Adipocyte (in vitro differentiated cells): Measurements from ENCODE around the gene TOMM5.

Experiments
- DNase-seq: peaks from one replicate; pipeline ENCODE4 v3.0.0-alpha.2; 2015; ENCODE audit warnings: low read depth
- H3K27me3 ChIP-seq: replicated peaks from 2 replicates; pipeline ENCODE4 v1.7.0; 2013; ENCODE audit warnings: mild to moderate bottlenecking, low read length, moderate library complexity; ENCODE audit not compliant: control insufficient read depth, insufficient read depth
- H3K36me3 ChIP-seq: 2 replicates; pipeline ENCODE4 v1.7.0; 2013; ENCODE audit warnings: low read length, mild to moderate bottlenecking, moderate library complexity; ENCODE audit not compliant: control insufficient read depth, insufficient read depth, severe bottlenecking
- H3K4me1 ChIP-seq: 2 replicates; pipeline ENCODE4 v1.7.0; 2013; ENCODE audit warnings: mild to moderate bottlenecking, low read length, moderate library complexity; ENCODE audit not compliant: control insufficient read depth, insufficient read depth
- H3K4me3 ChIP-seq: 2 replicates; pipeline ENCODE4 v1.7.0; 2013; ENCODE audit warnings: mild to moderate bottlenecking, low read length, moderate library complexity
- H3K9ac ChIP-seq: 2 replicates; pipeline ENCODE4 v1.7.0; 2013; ENCODE audit warnings: mild to moderate bottlenecking, low read length, moderate library complexity
- H3K9me3 ChIP-seq: 2 replicates; pipeline ENCODE4 v1.7.0; 2013; ENCODE audit warnings: mild to moderate bottlenecking, low read length, moderate library complexity; ENCODE audit not compliant: control insufficient read depth

Gene TOMM5

DNA sequence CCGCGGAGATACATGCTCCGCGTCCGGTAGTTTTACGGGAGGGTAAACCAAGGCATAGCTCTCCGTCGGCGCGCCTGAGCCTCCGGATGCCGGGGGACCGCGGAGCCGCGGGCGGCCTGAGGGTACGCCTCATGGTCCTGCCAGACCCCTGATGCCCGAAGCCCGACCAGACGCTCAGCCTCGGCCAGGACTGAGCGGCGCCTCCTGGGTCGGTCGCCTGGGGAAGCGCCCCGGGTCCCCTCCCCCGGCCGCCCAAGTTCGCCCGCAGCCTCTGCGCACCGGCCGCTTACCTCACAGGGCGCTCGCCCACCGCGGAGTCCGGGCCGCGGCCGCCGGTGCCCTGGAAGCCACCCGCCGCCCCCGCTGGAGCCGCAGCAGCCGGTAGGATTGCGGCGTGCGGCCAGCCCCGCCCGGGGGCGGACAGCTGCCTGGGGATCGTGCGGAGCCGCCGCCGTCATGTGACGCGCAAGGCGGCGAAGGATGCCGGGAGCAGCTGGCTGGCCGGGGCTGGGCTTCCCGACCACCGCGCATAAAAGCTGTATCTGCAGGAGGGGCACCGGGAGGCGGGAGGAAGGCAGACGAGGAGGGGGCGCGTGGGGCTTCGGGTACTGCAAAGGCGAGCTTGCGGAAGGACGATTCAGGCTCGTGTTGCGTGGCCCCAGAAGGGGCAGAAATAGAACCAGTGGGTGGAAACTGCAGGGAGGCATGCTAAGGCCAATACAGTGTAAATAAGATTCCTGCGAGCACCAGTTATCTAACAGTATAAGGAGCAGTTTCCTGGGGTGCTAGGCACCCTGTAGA lies 16.3 kb downstream of the TOMM5 start, which contains the start of gene FBXO10:
FBXO10 (minus strand) TSS at position 460 of the 801 bp plus-strand sequence. CDS start 34,612 bp downstream, outside the sequence.
- Histone ChIP-seq H3K27me3 (no peaks in the 10 kb centered on the region), H3K4me3 (peak within 1 kb of the TSS; percentile 86), H3K36me3 (peaks cover 9% of the 10 kb centered on the region), H3K9ac (peak within 1 kb of the TSS; percentile 92), H3K9me3 (no peaks in the 10 kb centered on the region), H3K4me1 (peaks cover 37% of the 10 kb centered on the region)
- DNase-seq: peak; percentile 90

GRCh38 chr9:37575511-37575914 lies 16.9 kb downstream of the TOMM5 start:
- no peaks in the 10 kb centered on the region for H3K27me3 ChIP-seq
- peak overlapping the region; percentile 86 for H3K4me3 ChIP-seq
- H3K36me3 ChIP-seq: peaks cover 6% of the 10 kb centered on the region
- H3K4me1 ChIP-seq: peaks cover 37% of the 10 kb centered on the region
- peak overlapping the region; percentile 92 for H3K9ac ChIP-seq
- no peaks in the 10 kb centered on the region for H3K9me3 ChIP-seq
- peak; percentile 40 for DNase-seq

GRCh38 chr9:37575001-37575400 lies 17.4 kb downstream of the TOMM5 start:
- H3K4me1 ChIP-seq: peaks cover 37% of the 10 kb centered on the region
- H3K9ac ChIP-seq: peak overlapping the region; percentile 92
- H3K36me3 ChIP-seq: peaks cover 6% of the 10 kb centered on the region
- peak; percentile 56 for DNase-seq
- no peaks in the 10 kb centered on the region for H3K27me3 ChIP-seq
- H3K4me3 ChIP-seq: peak overlapping the region; percentile 86
- H3K9me3 ChIP-seq: no peaks in the 10 kb centered on the region

DNA sequence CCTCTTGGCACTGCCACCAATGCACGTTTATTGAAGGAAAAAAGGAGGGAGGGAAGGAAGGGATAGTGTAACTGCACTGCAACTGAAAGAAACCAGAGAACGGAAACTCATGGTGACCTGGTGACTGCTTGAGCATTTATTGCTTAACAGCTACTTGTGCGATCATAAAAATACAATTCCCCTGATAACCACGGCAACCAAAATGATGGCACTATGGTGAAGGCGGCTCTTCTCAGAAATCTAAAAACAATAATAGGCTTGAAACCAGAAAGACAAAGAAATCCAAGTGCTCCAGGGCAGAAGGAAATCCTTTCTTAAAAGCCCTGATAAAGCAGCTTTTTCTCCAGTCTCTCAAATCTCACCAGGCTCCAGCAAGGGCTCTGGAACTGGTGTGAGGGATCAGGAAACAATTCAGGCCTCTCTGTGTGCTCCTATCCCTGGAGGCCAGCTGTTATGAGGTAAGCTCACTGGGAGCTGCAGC lies 18.1 kb downstream of the TOMM5 start:
- Histone ChIP-seq H3K27me3 (no peaks in the 10 kb centered on the region), H3K9ac (peak overlapping the region; percentile 92), H3K36me3 (peaks cover 12% of the 10 kb centered on the region), H3K4me1 (peaks cover 37% of the 10 kb centered on the region), H3K4me3 (peak overlapping the region; percentile 86), H3K9me3 (no peaks in the 10 kb centered on the region)
- DNase-seq: peak; percentile 58

GRCh38 chr9:37571282-37571681 lies 21.1 kb downstream of the TOMM5 start:
- H3K4me1 ChIP-seq: peaks cover 24% of the 10 kb centered on the region
- no peaks in the 10 kb centered on the region for H3K27me3 ChIP-seq
- DNase-seq: no peak
- no peak overlapping the region for H3K4me3 ChIP-seq
- no peaks in the 10 kb centered on the region for H3K9me3 ChIP-seq
- no peak overlapping the region for H3K9ac ChIP-seq
- peaks cover 6% of the 10 kb centered on the region for H3K36me3 ChIP-seq

DNA sequence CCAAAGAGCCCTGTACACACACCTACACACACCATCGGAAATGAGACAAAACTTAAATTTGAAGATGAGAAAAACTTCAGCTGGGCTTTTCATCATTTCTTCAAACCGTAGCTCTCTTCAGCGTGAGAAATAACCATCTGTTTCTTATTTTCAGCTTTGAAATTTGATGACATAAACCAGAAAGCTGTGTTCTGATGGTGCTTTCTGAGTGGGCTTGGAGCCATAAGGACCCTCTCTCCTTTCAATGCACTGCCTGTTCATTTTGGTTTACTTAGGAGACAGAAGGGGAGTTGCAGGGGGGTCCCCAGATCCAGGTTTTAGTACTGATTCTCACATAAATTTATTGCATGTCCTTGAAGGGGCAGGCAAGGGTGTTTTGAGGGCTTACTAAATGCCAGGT lies 25.7 kb downstream of the TOMM5 start:
- DNase-seq: peak; percentile 65
- no peaks in the 10 kb centered on the region for H3K4me1 ChIP-seq
- H3K4me3 ChIP-seq: no peak overlapping the region
- no peak overlapping the region for H3K9ac ChIP-seq
- no peaks in the 10 kb centered on the region for H3K27me3 ChIP-seq
- peaks cover 11% of the 10 kb centered on the region for H3K36me3 ChIP-seq
- H3K9me3 ChIP-seq: peaks cover 3% of the 10 kb centered on the region

DNA sequence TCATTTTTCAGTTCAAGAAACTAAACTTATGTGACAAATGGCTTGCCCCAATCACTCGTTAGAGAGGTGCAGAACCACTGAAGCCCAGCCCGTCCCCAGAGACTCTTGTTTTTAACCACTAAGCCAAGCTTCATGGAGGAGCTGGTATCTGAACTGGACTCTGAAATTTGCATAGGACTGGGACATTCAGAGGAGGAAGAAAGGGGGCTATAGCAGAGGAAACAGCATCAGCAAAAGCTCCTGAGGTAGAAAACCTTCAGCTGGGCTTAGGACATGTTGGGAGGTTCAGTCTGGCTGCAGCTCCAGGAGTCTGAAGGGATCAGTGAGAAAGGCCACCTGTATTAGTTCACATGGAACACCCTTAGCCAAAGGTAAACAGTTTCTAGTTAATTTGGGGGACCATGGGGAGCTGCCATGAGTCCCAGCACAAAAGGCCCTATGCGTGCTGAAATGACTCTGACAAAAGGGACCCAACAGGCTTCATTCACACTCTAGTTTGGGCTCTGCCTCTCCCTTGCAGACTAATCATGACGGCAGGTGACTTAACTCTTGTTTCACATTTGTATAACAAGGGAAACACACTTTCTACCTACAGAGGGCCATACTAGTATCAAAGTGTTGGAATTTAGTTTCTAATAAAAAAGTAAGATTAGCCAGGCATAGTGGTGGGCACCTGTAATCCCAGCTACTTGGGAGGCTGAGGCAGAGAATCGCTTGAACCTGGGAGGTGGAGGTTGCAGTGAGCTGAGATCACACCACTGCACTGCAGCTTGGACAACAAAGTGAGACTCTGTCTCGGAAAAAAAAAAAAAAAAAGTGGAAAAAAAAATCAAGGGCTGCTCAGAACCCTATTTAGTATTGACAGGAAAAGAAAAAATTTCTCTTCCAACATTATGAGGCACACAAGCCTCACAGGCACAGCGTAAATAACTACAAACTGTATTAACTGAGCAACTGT lies 26.5 kb downstream of the TOMM5 start:
- Histone ChIP-seq H3K27me3 (no peaks in the 10 kb centered on the region), H3K9ac (no peak overlapping the region), H3K4me1 (no peaks in the 10 kb centered on the region), H3K4me3 (no peak overlapping the region), H3K36me3 (peaks cover 11% of the 10 kb centered on the region), H3K9me3 (peaks cover 3% of the 10 kb centered on the region)
- DNase-seq: no peak

DNA sequence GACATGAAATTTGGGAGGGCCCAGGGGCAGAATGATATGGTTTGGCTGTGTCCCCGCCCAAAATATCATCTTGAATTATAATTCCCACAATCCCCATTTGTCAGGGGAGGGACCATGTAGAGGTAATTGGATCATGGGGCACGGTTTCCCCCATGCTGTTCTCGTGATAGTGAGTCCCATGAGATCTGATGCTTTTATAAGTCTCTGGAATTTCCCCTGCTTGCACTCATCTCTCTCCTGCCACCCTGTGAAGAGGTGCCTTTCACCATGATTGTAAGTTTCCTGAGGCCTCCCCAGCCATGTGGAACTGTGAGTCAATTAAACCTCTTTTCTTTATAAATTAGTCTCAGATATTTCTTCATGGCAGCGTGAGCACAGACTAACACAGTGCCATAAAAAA lies 27.5 kb downstream of the TOMM5 start:
- Histone ChIP-seq H3K4me3 (no peak overlapping the region), H3K27me3 (no peaks in the 10 kb centered on the region), H3K9me3 (peaks cover 3% of the 10 kb centered on the region), H3K4me1 (no peaks in the 10 kb centered on the region), H3K36me3 (peaks cover 10% of the 10 kb centered on the region), H3K9ac (no peak overlapping the region)
- DNase-seq: no peak

GRCh38 chr9:37563806-37564513 lies 28.4 kb downstream of the TOMM5 start:
- Histone ChIP-seq H3K4me3 (no peak overlapping the region), H3K36me3 (peaks cover 11% of the 10 kb centered on the region), H3K4me1 (no peaks in the 10 kb centered on the region), H3K9me3 (peaks cover 3% of the 10 kb centered on the region), H3K27me3 (no peaks in the 10 kb centered on the region), H3K9ac (no peak overlapping the region)
- no peak for DNase-seq

- Histone ChIP-seq H3K27me3 (no peaks in the 10 kb centered on the region), H3K4me1 (no peaks in the 10 kb centered on the region), H3K4me3 (no peak overlapping the region), H3K9me3 (peaks cover 3% of the 10 kb centered on the region), H3K9ac (no peak overlapping the region), H3K36me3 (peaks cover 12% of the 10 kb centered on the region)
- no peak for DNase-seq
Measured at GRCh38 chr9:37562826-37563225, 29.6 kb downstream of the TOMM5 start.
